ENCODE results near the gene CTCF.
A peak's percentile ranks its signal among the peaks of the same experiment; 100 is the strongest.

CTCF gene

DNA sequence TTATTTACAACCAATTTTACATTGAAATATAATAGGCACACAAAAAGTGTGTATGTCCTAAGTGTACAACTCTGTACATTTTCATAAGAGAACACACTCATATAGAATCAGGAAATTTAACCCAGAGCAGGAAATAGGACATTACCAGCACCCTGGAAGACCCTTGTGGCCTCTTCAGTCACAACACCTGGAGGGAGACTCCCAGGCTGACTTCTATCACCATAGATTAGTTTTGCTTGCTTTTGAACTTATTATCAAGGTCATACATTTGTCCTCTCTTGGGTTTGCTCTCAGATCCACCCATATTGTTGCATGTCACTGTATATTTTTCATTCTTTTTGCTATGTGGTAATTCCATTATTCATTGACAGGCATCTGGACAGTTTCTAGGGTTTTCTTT, 27.9 kb upstream of the CTCF start:
- Histone ChIP-seq H3K4me3 (ENCODE audit: low read length in 2 of 2) (no peak overlapping the region), H3K36me3 (ENCODE audit: control insufficient read depth in 2 of 2, insufficient read depth in 2 of 2, low read length in 2 of 2) (no peaks in the 10 kb centered on the region), H3K27me3 (ENCODE audit: control insufficient read depth in 1 of 2, insufficient read depth in 2 of 2, low read length in 2 of 2) (no peaks in the 10 kb centered on the region), H3K27ac (ENCODE audit: low read length) (no peak overlapping the region), H3K4me1 (ENCODE audit: control insufficient read depth, insufficient read depth, low read length) (peaks cover 57% of the 10 kb centered on the region), H3K9ac (ENCODE audit: low read length in 2 of 2) (no peak overlapping the region), H3K9me3 (ENCODE audit: control insufficient read depth in 2 of 2, low read length in 2 of 2) (no peaks in the 10 kb centered on the region)

DNA sequence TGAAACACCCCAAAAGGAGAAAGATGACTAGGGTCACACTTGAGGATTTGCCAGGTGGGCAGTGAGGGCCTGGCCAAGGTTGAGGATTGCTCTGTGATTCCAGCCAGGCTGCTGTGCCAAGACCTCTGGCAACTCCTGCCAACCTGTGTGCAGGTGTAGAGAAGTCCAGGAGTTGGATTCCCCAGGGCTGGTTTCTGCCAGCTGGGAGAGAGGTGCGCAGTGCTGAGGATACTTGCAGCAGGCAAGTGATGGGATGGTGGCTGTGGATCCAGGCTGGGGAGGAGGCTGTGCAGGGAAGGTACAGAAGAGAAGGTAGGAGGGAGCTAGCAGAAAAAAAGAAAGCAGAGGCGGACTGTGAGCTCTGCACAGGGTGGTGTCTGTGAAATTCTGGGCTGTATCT, 27.1 kb upstream of the CTCF start:
- H3K9ac ChIP-seq (ENCODE audit: low read length in 2 of 2): no peak overlapping the region
- no peaks in the 10 kb centered on the region for H3K27me3 ChIP-seq (ENCODE audit: control insufficient read depth in 1 of 2, insufficient read depth in 2 of 2, low read length in 2 of 2)
- H3K9me3 ChIP-seq (ENCODE audit: control insufficient read depth in 2 of 2, low read length in 2 of 2): no peaks in the 10 kb centered on the region
- H3K27ac ChIP-seq (ENCODE audit: low read length): no peak overlapping the region
- no peak overlapping the region for H3K4me3 ChIP-seq (ENCODE audit: low read length in 2 of 2)
- H3K36me3 ChIP-seq (ENCODE audit: control insufficient read depth in 2 of 2, insufficient read depth in 2 of 2, low read length in 2 of 2): peaks cover 6 to 7% of the 10 kb centered on the region in 2 donors
- peaks cover 52% of the 10 kb centered on the region for H3K4me1 ChIP-seq (ENCODE audit: control insufficient read depth, insufficient read depth, low read length)

DNA sequence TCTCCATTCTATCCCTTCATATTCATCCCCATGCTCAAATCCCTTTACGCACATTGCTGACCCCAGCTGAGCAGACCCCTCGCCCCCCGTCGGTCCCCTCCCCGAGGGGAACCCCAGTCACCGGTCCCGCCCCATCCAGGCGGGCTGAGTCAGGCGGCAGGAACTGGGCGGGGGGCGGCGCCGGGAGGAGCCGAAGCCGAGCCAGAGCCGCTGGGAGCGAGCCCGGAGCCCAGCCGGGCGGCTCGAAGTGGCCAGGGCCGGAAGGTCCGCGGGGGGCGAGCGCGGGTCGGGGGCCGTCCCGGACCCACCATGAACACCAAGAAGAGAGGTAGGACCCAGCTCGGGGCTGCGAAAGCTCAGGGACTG, 25.1 kb upstream of the CTCF start:
- H3K9ac ChIP-seq (ENCODE audit: low read length in 2 of 2): peak overlapping the region; percentile 2 to 60
- peaks cover 37% of the 10 kb centered on the region for H3K4me1 ChIP-seq (ENCODE audit: control insufficient read depth, insufficient read depth, low read length)
- H3K4me3 ChIP-seq (ENCODE audit: low read length in 2 of 2): peak overlapping the region; percentile 46 to 75
- peak overlapping the region; percentile 53 for H3K27ac ChIP-seq (ENCODE audit: low read length)
- H3K9me3 ChIP-seq (ENCODE audit: control insufficient read depth in 2 of 2, low read length in 2 of 2): no peaks in the 10 kb centered on the region
- peaks cover 22 to 25% of the 10 kb centered on the region in 2 donors for H3K36me3 ChIP-seq (ENCODE audit: control insufficient read depth in 2 of 2, insufficient read depth in 2 of 2, low read length in 2 of 2)
- H3K27me3 ChIP-seq (ENCODE audit: control insufficient read depth in 1 of 2, insufficient read depth in 2 of 2, low read length in 2 of 2): no peaks in the 10 kb centered on the region

DNA sequence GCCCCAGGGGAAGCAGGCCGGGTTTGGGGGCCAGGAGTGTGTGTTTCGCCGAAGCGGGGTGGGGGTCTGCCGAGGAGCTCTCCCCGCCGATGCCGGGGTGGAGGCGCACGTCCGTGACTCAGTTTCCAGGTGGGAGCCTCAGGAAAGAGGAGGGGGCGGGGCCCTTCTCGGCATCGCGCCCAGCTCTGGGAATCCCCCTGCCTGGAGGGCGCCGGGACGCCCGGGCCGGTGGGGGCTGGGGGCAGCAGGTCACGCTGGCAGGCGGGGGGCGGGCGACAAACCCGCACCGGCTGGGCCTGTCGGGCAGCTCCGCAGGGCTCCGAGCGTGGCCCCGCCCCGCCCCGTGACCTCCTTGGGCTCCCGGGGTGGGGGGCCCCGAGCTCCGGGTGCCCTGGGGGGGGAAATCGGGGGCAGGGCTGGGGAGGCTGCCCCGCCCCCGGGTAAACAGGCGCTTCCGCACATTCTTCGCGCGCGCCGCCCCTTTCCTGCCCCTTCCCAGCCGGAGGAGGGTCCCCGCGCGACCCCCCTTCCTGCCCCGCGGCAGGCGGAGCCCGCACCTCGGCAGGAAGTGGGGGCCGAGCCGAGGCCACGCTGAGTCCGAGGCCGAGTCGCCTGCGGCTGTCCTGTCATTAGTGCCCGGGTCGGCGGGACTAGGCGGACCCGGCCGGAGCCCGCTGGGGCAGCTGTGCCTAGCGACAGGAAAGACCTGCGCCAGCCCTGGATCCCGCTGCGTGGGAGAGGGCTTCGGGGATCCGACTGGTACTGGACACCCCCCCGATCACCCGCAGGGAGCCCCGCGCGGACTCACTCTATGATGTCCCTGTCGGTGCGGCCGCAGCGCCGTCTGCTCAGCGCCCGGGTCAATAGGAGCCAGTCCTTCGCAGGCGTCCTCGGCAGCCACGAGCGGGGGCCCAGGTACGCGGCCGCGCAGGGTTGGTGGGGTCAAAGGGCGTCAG, 24.4 kb upstream of the CTCF start:
- Histone ChIP-seq H3K9ac (ENCODE audit: low read length in 2 of 2) (peak overlapping the region; percentile 13 to 60), H3K36me3 (ENCODE audit: control insufficient read depth in 2 of 2, insufficient read depth in 2 of 2, low read length in 2 of 2) (peaks cover 24 to 26% of the 10 kb centered on the region in 2 donors), H3K4me3 (ENCODE audit: low read length in 2 of 2) (peak overlapping the region; percentile 46 to 75), H3K9me3 (ENCODE audit: control insufficient read depth in 2 of 2, low read length in 2 of 2) (no peaks in the 10 kb centered on the region), H3K27me3 (ENCODE audit: control insufficient read depth in 1 of 2, insufficient read depth in 2 of 2, low read length in 2 of 2) (no peaks in the 10 kb centered on the region), H3K27ac (ENCODE audit: low read length) (peak overlapping the region; percentile 53), H3K4me1 (ENCODE audit: control insufficient read depth, insufficient read depth, low read length) (peaks cover 34% of the 10 kb centered on the region)

DNA sequence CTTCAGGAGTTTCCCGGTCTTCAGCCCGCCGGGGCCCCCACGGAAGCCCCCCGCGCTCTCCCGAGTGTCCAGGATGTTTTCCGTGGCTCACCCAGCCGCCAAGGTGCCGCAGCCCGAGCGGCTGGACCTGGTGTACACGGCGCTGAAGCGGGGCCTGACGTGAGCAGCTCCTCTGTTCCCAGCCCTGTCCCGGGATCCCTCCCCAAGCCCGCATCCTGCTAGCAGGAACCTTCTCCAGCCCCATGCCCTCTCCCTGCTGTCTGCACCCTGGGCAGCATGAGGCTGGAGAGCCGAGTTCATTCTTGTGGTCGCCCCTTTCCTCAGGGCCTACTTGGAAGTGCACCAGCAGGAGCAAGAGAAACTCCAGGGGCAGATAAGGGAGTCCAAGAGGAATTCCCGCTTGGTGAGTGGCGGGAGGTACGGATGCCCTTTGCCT, 23.6 kb upstream of the CTCF start:
- H3K4me3 ChIP-seq (ENCODE audit: low read length in 2 of 2): peak overlapping the region; percentile 46 to 75
- peaks cover 26 to 31% of the 10 kb centered on the region in 2 donors for H3K36me3 ChIP-seq (ENCODE audit: control insufficient read depth in 2 of 2, insufficient read depth in 2 of 2, low read length in 2 of 2)
- H3K9me3 ChIP-seq (ENCODE audit: control insufficient read depth in 2 of 2, low read length in 2 of 2): no peaks in the 10 kb centered on the region
- no peak overlapping the region for H3K27ac ChIP-seq (ENCODE audit: low read length)
- no peaks in the 10 kb centered on the region for H3K27me3 ChIP-seq (ENCODE audit: control insufficient read depth in 1 of 2, insufficient read depth in 2 of 2, low read length in 2 of 2)
- peak overlapping the region in 1 of 2 donors; percentile 51 for H3K9ac ChIP-seq (ENCODE audit: low read length in 2 of 2)
- H3K4me1 ChIP-seq (ENCODE audit: control insufficient read depth, insufficient read depth, low read length): peaks cover 29% of the 10 kb centered on the region

DNA sequence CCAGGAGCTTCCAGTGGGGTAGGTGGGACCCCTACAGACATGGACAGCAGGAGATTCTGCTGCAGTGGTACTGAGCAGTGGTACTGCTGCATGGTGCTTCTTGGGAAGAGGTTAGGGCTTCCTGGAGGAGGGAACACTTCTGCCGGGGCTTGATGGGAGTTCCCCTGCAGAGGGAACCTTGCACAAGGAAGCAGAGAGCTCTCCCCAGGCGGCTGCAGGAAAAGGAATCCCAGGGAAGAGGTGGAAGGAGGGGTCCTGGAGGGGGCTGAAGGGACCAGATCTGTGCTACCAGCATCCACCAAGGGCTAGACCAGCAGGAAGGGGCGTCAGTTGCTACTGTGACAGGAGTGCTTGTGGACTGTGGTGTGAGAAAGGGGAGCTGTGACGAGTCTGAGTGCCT, 23.1 kb upstream of the CTCF start:
- Histone ChIP-seq H3K4me3 (ENCODE audit: low read length in 2 of 2) (no peak overlapping the region), H3K9me3 (ENCODE audit: control insufficient read depth in 2 of 2, low read length in 2 of 2) (no peaks in the 10 kb centered on the region), H3K27ac (ENCODE audit: low read length) (no peak overlapping the region), H3K4me1 (ENCODE audit: control insufficient read depth, insufficient read depth, low read length) (peaks cover 30% of the 10 kb centered on the region), H3K9ac (ENCODE audit: low read length in 2 of 2) (no peak overlapping the region), H3K27me3 (ENCODE audit: control insufficient read depth in 1 of 2, insufficient read depth in 2 of 2, low read length in 2 of 2) (no peaks in the 10 kb centered on the region), H3K36me3 (ENCODE audit: control insufficient read depth in 2 of 2, insufficient read depth in 2 of 2, low read length in 2 of 2) (peaks cover 29 to 37% of the 10 kb centered on the region in 2 donors)

DNA sequence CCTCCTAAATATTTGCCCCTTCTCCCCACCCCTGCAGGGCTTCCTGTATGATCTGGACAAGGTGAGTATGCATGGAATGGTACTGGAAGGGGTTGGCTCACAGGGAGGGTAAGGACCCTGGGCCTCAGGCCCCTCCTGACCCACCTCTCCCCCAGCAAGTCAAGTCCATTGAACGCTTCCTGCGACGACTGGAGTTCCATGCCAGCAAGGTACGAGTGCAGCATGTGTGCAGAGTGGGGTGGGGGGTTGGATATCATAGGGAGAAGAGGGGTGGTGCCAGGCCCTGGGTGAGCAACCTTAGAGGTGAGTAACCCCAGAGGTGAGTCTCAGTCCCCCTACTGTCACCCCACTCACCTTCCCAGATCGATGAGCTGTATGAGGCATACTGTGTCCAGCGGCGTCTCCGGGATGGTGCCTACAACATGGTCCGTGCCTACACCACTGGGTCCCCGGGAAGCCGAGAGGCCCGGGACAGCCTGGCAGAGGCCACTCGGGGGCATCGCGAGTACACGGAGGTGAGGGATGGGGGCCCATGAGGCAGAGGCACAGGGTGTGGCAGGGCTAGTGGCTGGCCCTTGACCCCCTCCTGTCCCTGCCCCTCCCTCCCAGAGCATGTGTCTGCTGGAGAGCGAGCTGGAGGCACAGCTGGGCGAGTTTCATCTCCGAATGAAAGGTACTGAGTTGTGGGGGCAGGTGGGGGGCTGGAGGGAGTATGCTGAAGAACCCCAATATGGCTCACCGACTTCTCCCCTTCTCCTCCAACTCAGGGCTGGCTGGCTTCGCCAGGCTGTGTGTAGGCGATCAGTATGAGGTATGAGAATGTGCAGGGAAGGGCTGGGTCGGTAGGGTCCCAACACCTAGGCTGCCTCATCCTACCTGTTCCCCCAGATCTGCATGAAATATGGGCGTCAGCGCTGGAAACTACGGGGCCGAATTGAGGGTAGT, 22.4 kb upstream of the CTCF start:
- Histone ChIP-seq H3K9me3 (ENCODE audit: control insufficient read depth in 2 of 2, low read length in 2 of 2) (no peaks in the 10 kb centered on the region), H3K9ac (ENCODE audit: low read length in 2 of 2) (no peak overlapping the region), H3K27ac (ENCODE audit: low read length) (no peak overlapping the region), H3K4me3 (ENCODE audit: low read length in 2 of 2) (no peak overlapping the region), H3K4me1 (ENCODE audit: control insufficient read depth, insufficient read depth, low read length) (peaks cover 35% of the 10 kb centered on the region), H3K27me3 (ENCODE audit: control insufficient read depth in 1 of 2, insufficient read depth in 2 of 2, low read length in 2 of 2) (no peaks in the 10 kb centered on the region), H3K36me3 (ENCODE audit: control insufficient read depth in 2 of 2, insufficient read depth in 2 of 2, low read length in 2 of 2) (peaks cover 33 to 44% of the 10 kb centered on the region in 2 donors)

DNA sequence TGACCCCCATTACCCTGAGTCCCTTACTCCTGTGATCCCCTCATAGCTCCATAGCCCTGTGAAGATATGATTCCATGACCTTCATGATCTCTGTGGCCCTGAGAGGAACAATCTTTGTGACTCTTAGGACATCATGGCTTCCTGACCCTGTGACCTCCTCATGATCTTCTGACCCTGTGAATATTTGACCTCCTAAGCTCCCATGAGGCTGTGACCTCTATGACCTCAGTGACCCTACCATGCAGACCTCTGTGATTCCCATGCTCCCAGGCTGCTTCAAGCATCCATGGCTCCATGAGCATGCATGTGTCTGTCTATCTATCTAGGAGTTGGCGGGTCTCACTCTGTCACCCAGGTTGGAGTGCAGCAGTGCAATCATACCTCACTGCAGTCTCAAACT, 21.6 kb upstream of the CTCF start:
- peaks cover 38% of the 10 kb centered on the region for H3K4me1 ChIP-seq (ENCODE audit: control insufficient read depth, insufficient read depth, low read length)
- H3K27ac ChIP-seq (ENCODE audit: low read length): no peak overlapping the region
- H3K27me3 ChIP-seq (ENCODE audit: control insufficient read depth in 1 of 2, insufficient read depth in 2 of 2, low read length in 2 of 2): no peaks in the 10 kb centered on the region
- H3K36me3 ChIP-seq (ENCODE audit: control insufficient read depth in 2 of 2, insufficient read depth in 2 of 2, low read length in 2 of 2): peaks cover 33 to 52% of the 10 kb centered on the region in 2 donors
- no peak overlapping the region for H3K9ac ChIP-seq (ENCODE audit: low read length in 2 of 2)
- no peak overlapping the region for H3K4me3 ChIP-seq (ENCODE audit: low read length in 2 of 2)
- no peaks in the 10 kb centered on the region for H3K9me3 ChIP-seq (ENCODE audit: control insufficient read depth in 2 of 2, low read length in 2 of 2)

DNA sequence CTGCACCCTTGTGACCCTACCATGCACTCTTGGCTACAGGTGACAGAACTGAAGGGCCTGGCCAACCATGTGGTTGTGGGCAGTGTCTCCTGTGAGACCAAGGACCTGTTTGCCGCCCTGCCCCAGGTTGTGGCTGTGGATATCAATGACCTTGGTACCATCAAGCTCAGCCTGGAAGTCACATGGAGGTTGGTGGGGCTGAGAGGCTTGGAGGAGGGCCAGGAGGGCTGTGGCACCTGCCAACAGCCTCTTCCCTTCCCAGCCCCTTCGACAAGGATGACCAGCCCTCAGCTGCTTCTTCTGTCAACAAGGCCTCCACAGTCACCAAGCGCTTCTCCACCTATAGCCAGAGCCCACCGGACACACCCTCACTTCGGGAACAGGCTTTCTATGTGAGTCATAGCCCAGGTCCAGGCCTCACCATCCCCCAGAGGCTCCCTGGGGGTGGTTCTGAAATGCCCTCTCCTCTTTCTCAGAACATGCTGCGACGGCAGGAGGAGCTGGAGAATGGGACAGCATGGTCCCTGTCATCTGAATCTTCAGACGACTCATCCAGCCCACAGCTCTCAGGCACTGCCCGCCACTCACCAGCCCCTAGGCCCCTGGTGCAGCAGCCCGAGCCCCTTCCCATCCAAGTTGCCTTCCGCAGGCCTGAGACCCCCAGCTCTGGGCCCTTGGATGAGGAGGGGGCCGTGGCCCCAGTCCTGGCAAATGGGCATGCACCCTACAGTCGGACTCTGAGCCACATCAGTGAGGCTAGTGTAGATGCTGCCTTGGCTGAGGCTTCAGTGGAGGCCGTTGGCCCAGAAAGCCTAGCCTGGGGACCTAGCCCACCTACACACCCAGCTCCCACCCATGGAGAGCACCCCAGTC, 20.7 kb upstream of the CTCF start:
- Histone ChIP-seq H3K9ac (ENCODE audit: low read length in 2 of 2) (no peak overlapping the region), H3K36me3 (ENCODE audit: control insufficient read depth in 2 of 2, insufficient read depth in 2 of 2, low read length in 2 of 2) (peaks cover 37 to 57% of the 10 kb centered on the region in 2 donors), H3K27me3 (ENCODE audit: control insufficient read depth in 1 of 2, insufficient read depth in 2 of 2, low read length in 2 of 2) (no peaks in the 10 kb centered on the region), H3K9me3 (ENCODE audit: control insufficient read depth in 2 of 2, low read length in 2 of 2) (no peaks in the 10 kb centered on the region), H3K4me3 (ENCODE audit: low read length in 2 of 2) (no peak overlapping the region), H3K27ac (ENCODE audit: low read length) (no peak overlapping the region), H3K4me1 (ENCODE audit: control insufficient read depth, insufficient read depth, low read length) (peaks cover 41% of the 10 kb centered on the region)

DNA sequence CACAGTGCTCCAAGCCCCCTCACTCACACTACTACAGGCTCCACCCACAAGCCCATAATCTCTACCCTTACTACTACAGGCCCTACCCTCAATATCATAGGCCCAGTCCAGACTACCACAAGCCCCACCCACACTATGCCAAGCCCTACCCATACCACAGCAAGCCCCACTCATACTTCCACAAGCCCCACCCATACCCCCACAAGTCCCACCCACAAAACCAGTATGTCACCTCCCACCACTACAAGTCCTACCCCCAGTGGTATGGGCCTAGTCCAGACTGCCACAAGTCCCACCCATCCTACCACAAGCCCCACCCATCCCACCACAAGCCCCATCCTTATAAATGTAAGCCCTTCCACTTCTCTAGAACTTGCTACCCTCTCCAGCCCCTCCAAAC, 19.9 kb upstream of the CTCF start:
- H3K27ac ChIP-seq (ENCODE audit: low read length): no peak overlapping the region
- H3K4me3 ChIP-seq (ENCODE audit: low read length in 2 of 2): no peak overlapping the region
- no peaks in the 10 kb centered on the region for H3K9me3 ChIP-seq (ENCODE audit: control insufficient read depth in 2 of 2, low read length in 2 of 2)
- peaks cover 43% of the 10 kb centered on the region for H3K4me1 ChIP-seq (ENCODE audit: control insufficient read depth, insufficient read depth, low read length)
- peaks cover 37 to 63% of the 10 kb centered on the region in 2 donors for H3K36me3 ChIP-seq (ENCODE audit: control insufficient read depth in 2 of 2, insufficient read depth in 2 of 2, low read length in 2 of 2)
- no peak overlapping the region for H3K9ac ChIP-seq (ENCODE audit: low read length in 2 of 2)
- H3K27me3 ChIP-seq (ENCODE audit: control insufficient read depth in 1 of 2, insufficient read depth in 2 of 2, low read length in 2 of 2): no peaks in the 10 kb centered on the region
